Measurements from ENCODE around the gene LRRC56.
A peak's percentile ranks its signal among the peaks of the same experiment; 100 is the strongest.
"Not testable (repeated sequence)": the region's sequence is repeated elsewhere in the genome, so short reads cannot be mapped to it uniquely, and the experiment has no call there.

The LRRC56 gene

GRCh38 chr11:559712-560304, 22.5 kb downstream of the LRRC56 start:
- DNase-seq (ENCODE audit: low read depth in 2 of 2): no peak

DNA sequence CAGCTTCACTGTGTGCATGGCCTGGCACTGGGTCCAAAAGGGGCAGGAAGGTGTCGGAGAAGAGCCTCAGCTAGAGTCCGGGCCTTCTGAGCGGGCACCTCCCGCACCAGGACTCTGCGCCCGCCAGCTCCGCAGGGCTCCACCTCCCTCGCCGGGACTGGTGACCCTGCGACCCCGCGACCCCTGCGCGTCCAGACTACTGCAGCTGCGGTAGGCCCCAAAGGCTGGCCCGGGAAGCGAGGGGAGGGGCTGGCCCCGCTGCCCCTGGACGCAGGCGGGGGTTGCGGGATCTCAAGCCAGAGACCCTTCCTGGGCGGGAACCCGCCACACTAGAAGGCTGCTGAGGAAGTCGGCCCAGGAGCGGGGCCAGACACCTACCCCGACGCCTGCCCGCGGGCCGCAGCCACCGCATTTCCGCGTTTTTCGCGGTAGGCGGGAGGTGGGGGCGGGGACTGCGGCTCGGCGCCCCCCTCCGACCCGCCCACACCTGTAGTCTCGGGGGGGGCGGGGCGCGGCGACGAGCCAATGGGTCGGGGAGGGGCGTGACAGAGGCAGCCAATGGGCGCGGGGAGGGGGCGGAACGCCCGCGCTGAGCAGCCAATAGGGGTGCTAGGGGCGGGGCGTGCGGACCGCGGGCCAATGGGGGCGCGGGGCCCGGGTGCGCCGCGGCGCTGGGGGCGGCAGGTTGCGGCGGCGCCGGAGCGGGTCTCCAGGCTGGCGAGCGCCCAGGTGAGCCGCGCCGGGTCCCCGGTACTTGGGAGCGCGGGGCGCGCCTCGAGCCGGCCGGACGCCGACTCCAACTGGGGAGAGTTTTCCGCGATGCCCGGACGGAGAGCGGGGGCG, 23.2 kb downstream of the LRRC56 start, which contains the start of the genes LMNTD2 and RASSF7:
Gene LMNTD2, minus strand, starts transcription at position 434 of the 843 bp plus-strand sequence. Its CDS starts 22 bp downstream, at position 412.
Gene RASSF7, plus strand, starts transcription at position 666 of the 843 bp plus-strand sequence. CDS start 799 bp downstream, outside the sequence.
- DNase-seq (ENCODE audit: low read depth in 2 of 2): peak; percentile 96 to 97

DNA sequence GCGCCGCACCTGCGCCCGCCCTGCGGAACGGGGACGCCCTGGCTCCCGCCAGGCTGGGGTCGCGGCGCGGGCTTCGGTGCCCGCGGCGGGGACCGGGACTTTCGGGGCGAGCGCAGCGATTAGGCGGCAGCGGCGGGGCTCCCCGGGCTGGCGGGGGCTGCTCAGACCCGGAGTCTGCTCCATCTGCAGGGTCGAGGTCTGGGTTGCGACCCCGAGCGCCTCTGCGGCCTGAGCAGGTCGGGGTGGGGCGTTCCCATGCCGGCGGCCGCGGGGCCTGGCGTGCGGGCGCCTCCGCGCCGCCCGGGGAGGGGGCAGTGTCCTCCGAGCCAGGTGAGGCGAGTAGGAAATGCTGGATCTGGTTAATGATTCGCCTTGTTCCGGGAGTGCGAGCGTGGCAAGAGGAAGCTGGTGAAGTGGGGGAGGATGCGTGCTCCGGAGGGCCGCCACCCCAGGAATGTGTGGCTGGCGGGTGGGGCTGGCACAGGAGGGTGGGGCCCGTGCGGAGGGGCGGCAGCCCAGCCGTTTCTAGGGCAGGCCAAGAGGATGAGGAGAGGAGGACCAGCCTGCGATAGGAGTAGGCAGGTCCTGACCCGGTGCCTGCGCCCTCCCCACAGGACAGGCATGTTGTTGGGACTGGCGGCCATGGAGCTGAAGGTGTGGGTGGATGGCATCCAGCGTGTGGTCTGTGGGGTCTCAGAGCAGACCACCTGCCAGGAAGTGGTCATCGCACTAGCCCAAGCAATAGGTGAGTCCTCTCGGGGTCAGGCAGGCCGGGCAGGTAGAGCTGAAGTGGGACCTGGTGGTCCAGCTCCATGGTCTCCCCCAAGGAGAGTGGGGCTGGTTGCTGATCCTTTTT, 24.0 kb downstream of the LRRC56 start:
- DNase-seq (ENCODE audit: low read depth in 2 of 2): no peak

DNA sequence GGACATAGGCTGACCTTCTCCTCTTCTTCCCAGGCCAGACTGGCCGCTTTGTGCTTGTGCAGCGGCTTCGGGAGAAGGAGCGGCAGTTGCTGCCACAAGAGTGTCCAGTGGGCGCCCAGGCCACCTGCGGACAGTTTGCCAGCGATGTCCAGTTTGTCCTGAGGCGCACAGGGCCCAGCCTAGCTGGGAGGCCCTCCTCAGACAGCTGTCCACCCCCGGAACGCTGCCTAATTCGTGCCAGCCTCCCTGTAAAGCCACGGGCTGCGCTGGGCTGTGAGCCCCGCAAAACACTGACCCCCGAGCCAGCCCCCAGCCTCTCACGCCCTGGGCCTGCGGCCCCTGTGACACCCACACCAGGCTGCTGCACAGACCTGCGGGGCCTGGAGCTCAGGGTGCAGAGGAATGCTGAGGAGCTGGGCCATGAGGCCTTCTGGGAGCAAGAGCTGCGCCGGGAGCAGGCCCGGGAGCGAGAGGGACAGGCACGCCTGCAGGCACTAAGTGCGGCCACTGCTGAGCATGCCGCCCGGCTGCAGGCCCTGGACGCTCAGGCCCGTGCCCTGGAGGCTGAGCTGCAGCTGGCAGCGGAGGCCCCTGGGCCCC, 24.8 kb downstream of the LRRC56 start:
- DNase-seq (ENCODE audit: low read depth in 2 of 2): no peak

- no peak for DNase-seq (ENCODE audit: low read depth in 2 of 2)
Observed at GRCh38 chr11:563066-563811, 25.9 kb downstream of the LRRC56 start.

DNA sequence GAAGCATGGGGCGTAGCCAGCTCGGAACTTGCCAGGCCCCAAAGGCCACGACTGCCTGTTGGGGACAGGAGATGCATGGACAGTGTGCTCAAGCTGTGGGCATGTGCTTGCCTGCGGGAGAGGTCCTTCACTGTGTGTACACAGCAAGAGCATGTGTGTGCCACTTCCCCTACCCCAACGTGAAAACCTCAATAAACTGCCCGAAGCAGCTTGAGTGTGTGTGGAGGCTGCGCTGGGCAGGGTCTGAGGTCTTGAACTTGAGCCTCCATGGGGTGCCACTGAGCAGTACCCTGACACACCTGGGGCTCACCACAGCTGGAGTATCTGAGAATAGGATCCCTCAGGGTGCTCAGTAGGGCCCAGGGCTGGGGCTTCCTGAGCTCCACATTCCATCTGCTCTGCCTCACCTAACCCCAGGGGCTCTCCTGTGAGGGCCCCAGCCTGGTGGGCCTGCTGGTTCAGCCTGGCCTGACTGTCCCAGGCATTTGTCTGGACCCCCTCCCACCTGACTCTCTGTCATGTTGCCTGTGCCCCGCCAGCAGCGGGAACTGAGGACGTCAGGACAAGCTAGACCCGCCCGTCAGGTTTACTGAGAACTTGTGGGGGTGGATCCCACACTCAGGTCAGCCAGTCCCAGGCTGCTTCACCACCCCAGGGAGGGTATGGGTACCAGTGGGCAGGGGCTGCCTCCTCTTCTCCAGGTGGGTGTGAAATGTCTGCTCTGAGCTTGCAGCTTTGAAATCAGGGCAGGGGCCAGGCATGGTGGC, 26.7 kb downstream of the LRRC56 start:
- no peak for DNase-seq (ENCODE audit: low read depth in 2 of 2)

DNA sequence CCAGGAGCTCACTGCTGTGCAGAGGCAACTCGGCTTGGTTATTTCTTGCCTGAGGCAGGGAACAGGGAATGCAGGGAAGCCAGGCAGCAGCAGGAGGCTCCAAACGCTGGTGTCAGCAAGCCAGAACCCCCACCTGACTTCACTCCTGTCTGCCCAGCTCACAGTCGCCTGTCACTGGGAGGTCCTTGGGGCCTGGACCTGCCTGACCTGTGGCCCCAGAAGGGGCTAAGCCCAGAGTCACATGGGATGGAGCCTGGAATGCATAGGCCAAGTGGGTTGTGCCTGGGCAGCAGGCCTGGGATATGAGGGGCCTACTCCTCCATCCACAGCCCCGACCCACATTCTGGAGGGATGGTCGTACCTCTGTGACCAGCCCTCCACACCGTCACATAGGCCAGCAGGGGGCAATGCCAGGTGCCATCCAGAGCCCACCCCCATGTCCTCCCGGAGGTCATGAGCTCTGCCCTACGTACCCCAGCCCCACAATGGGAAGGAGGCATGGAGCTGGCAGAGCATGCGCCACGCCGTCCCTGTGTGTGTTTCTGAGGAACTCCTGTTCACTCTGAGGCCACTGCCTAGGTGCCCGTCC, 28.7 kb downstream of the LRRC56 start:
- DNase-seq (ENCODE audit: low read depth in 2 of 2): no peak

DNA sequence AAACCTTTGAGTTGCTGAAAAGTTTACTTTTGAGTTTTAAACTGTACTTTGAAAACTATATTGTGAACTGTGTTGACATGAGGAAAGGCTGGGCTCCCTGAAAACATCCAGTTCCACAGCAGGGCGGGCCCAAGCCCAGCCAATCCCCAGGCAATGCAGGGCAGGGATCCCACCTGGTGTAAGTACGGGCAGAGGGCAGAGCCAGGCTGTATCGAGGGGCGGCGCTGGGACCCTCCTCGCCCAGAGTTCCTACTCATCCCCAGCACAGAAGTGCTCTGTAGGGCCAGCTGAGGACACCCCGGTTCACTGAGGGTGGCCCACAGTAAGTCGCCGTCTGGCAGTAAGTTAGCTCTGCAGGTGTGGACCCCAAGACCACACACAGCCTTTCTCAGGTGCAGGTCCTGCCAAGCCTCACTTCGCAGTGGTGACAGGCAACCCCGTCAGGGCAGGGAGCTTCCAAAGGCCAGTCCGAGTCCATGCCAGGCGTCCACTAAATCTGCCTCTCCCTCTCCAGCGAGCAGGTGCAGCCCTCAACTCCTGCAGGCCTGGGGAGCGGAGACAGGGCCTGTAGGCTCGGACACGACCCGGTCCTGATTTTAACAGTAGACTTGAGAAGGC, 29.8 kb downstream of the LRRC56 start:
- no peak for DNase-seq (ENCODE audit: low read depth in 2 of 2)

DNA sequence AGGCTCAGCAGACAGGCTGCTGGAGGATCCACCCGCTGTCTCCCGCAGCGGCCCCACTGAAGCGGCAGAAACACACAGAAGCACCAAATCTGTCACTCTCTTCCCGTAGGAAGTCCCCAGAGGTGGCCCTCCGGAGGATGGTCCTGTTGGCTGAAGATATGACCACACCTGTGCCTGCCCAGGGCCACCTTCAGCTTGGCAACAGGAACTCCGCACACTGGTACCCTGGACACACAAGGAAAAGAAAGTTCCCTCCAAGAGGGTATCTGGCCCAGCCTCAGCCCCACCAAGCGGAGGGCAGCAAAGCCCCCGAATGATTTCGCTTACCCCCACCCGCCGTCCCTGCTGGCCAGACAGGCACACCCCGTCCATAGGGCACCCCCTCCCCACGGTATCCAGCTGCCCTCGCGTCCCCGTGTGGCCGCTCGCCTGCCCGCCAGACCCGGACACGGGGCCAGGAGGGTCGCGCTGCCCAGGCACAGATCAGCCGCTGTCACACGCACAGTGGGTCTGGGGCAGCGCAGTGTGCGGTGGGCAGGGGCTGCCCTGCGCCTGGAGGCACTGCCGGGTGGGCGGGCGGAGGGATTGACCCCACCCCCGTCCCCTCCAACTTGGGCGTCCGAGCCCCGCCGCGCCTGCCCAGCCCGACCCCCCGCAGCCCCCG, 30.4 kb downstream of the LRRC56 start:
- no peak for DNase-seq (ENCODE audit: low read depth in 2 of 2)

DNA sequence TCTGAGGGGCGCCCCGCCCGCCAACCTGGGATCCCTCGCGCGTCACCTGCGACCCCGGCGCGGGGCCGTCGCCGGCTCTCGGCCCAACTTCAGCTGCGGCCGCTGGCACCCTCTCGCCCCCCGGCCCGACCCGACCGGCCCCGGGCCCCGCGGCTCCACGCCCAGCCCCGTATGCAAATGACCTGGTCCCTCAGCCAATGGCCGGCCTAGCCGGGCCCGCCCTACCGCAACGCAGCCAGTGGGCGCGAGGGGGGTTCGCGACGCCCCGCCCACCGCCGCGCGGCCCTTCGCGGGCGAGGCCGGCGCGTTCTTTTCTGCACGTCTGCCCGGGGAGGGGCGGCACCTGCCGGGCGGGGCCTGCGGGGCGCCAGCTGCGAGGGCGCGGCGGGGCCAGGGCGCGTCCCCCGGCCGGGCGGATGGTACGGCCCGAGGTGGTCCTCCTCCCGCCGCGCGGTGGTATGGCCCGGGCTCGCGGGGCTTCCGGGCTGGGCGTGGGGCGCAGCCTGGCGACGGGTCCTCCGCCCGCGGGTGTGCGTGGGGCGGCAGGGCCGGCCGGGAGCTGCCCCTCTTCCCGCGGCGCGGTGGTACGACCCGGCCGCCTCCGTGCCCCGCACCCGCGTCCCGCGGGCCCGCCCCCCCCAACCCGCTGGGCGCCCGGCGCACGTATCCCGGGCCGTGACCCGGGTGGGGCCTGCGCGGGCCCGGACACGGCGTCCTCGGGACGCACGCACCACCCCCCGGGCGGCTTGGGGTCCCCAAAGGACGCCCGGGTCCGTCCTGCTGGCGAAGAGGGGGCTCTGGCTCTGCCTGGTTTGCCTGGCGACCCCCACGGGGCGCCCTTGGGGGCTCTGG, 31.2 kb downstream of the LRRC56 start:
- DNase-seq (ENCODE audit: low read depth in 2 of 2): peak; percentile 82 to 84

GRCh38 chr11:569158-569885, 32.0 kb downstream of the LRRC56 start:
- no peak for DNase-seq (ENCODE audit: low read depth in 2 of 2)

GRCh38 chr11:571802-572185, 34.5 kb downstream of the LRRC56 start:
- DNase-seq (ENCODE audit: low read depth in 2 of 2): no peak

- DNase-seq (ENCODE audit: low read depth in 2 of 2): no peak
Observed at GRCh38 chr11:573146-573759, 35.9 kb downstream of the LRRC56 start.

DNA sequence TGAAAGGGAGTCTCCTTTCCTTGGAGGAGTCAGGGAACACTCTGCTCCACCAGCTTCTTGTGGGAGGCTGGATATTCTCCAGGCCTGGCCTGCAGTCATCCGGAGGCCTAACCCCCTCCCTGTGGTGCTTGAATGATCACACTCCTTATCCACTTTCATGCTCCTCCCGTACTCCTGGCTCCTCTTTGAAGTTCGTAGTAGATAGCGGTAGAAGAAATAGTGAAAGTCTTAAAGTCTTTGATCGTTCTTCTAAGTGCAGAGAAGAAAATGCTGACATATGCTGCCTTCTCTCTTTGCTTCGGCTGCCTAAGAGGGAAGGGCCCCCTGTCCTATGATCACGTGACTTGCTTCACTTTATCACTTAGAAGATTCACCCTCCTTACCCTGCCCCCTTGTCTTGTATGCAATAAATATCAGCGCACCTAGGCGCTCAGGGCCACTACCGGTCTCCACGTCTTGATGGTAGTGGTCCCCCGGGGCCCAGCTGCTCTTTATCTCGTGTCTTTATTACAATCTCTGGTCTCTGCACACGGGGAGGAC, 36.8 kb downstream of the LRRC56 start:
- not testable (repeated sequence) for DNase-seq (ENCODE audit: low read depth in 2 of 2)

GRCh38 chr11:574632-575312, 37.4 kb downstream of the LRRC56 start:
- DNase-seq (ENCODE audit: low read depth in 2 of 2): no peak

Data from stimulated activated CD8-positive, alpha-beta memory T cell treated with anti-CD3 and anti-CD28 coated beads, Interleukin-2, amount 100 ng/mL, for 1 hour (primary cell).